ENCODE measurements around the gene ZSCAN18.
A peak's percentile ranks its signal among the peaks of the same experiment; 100 is the strongest.
"Not testable (repeated sequence)": the region's sequence is repeated elsewhere in the genome, so short reads cannot be mapped to it uniquely, and the experiment has no call there.

ZSCAN18 gene, protein sequence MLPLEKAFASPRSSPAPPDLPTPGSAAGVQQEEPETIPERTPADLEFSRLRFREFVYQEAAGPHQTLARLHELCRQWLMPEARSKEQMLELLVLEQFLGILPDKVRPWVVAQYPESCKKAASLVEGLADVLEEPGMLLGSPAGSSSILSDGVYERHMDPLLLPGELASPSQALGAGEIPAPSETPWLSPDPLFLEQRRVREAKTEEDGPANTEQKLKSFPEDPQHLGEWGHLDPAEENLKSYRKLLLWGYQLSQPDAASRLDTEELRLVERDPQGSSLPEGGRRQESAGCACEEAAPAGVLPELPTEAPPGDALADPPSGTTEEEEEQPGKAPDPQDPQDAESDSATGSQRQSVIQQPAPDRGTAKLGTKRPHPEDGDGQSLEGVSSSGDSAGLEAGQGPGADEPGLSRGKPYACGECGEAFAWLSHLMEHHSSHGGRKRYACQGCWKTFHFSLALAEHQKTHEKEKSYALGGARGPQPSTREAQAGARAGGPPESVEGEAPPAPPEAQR

DNA sequence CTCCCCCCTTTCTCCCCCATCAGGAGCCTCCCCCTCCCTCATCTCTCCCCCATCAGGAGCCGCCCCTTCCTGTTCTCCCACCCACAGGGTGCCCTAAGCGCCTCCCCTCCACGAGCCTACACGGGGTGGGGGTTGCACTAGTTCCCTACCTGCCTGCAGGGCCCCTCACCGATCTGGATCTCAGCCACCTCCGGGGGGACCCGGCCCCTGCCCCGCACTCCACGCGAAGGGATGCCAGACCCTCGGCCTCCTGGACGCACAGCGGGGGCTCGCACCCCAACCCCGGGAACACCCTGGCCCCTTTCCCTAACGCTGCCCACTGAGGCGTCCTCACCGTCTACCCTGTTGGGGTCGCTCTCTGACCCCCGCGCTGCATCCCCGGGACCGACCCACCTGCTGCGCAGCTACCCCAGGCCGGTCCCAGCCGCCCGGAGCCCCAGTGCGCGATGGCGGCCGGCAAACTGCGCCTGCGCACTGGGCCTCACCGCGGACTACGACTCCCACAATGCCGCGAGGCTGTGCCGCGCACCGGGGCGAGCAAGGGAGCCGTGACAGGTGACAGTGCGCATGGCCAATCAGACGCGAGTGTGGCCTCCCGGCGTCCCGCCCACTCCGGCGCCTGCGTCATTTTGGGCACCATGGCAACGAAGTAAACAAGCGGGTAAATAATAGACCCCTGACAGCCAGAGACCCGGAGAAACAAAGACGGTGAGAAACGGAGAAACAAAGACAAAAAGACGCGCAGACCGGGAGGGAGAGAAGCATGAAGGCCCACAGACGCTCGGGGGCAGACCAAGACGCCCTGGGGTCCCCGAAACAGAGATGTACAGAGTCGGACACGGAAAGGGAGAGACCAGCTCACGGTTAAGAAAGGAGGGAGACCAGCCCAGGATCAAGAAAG lies at the start of gene ZSCAN18:
Gene ZSCAN18, minus strand, starts transcription at position 451 of the 901 bp plus-strand sequence. CDS start 7,964 bp downstream, outside the sequence.
- DNase-seq = peak; percentile 99

DNA sequence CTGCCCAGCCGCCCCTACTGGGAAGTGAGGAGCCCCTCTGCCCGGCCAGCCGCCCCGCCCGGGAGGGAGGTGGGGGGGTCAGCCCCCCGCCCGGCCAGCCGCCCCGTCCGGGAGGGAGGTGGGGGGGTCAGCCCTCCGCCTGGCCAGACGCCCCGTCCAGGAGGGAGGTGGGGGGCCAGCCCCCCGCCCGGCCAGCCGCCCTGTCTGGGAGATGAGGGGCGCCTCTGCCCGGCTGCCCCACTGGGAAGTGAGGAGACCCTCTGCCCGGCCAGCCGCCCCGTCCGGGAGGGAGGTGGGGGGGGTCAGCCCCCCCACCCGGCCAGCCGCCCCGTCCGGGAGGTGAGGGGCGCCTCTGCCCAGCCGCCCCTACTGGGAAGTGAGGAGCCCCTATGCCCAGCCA lies 49.4 kb upstream of the ZSCAN18 start:
- DNase-seq = not testable (repeated sequence)

DNA sequence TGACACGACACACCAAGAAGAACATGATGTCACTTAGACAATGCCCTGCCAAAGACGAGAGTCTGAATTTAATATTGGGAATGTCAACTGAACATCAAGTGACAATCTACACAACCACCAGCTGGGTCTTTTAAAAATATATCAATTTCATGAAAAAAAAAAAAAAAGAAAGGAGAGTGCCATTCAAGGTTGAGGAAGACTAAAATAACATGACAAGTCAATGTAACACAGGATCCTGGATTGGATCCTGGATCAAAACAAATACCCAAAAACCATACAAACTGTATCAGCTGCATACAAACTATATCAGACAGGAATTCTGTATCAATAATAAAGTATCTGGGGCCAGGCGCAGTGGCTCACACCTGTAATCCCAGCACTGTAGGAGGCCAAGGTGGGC lies 47.8 kb upstream of the ZSCAN18 start:
- DNase-seq = no peak

DNA sequence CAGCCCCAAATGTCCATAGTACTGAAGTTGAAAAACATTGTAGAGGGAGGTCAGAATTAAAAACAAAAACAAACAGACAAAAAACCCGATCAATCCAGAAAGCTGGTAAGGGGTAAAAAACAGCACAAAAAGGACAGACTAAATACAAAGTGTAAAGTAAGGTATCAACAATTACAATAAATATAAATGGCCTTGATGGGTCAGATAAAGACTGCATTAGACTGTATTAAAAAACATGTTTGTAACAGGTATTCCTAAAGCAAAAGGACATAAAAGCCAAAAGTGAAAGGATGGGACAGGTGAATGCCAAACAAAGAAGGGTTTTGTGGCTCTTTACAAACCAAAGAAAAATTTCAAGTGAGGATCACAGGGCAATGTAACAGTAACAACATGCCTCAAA lies 36.2 kb upstream of the ZSCAN18 start:
- DNase-seq = no peak

DNA sequence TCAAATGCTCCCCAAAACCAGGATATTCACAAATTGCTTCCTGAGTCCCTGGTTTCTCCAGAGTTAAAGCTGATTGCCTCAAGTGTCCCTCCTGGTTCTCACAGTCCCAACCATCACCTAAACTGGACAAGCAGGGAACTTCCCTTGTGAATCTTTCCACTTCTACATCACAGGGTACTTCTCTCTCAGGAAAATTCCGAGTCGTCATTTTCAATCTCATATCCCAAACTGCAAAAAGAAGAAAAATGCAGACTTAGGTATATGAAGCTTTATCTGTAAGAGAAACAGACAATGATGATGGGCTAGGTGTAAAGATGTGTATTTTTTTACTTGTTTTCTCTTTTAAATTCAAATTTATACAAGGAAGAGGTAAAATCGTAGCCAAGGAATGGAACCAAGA lies 31.3 kb upstream of the ZSCAN18 start:
- DNase-seq = no peak

DNA sequence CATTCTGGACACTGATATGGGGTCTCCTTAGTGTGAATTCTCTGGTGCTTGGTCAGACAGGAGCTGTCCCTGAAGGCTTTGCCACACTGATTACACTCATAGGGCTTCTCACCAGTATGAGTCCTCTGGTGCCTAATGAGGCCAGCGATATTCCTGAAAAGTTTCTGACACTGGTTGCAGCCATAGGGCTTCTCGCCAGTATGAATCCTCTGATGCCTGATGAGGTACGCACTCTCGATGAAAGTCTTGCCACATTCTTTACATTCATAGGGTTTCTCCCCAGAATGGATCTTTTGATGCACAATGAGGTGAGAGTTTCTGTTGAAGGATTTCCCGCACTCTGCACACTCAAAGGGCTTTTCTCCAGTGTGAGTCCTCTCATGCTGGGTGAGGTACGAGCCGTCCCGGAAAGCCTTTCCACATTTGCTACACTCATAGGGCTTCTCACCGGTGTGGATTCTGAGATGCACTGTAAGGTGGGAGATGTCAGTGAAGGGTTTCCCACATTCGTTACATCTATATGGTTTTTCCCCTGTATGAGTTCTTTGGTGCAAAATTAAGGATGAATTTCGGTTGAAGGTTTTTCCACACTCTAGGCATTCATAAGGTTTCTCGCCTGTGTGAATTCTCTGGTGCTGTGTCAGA lies 30.1 kb upstream of the ZSCAN18 start:
- no peak for DNase-seq

DNA sequence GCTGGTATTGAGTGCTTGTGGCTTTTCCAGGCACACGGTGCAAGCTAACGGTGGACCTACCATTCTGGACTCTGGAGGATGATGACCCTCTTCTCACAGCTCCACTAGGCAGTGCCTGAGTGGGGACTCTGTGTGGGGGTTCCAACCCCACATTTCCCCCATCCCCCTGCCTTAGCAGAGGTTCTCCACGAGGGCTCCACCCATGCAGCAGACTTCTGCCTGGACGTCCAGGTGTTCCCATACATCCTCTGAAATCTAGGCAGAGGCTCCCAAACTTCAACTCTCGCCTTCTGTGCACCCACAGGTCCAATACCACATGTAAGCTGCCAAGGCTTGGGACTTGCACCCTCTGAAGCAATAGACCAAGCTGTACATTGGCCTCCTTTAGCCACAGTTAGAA lies 25.3 kb upstream of the ZSCAN18 start:
- no peak for DNase-seq

DNA sequence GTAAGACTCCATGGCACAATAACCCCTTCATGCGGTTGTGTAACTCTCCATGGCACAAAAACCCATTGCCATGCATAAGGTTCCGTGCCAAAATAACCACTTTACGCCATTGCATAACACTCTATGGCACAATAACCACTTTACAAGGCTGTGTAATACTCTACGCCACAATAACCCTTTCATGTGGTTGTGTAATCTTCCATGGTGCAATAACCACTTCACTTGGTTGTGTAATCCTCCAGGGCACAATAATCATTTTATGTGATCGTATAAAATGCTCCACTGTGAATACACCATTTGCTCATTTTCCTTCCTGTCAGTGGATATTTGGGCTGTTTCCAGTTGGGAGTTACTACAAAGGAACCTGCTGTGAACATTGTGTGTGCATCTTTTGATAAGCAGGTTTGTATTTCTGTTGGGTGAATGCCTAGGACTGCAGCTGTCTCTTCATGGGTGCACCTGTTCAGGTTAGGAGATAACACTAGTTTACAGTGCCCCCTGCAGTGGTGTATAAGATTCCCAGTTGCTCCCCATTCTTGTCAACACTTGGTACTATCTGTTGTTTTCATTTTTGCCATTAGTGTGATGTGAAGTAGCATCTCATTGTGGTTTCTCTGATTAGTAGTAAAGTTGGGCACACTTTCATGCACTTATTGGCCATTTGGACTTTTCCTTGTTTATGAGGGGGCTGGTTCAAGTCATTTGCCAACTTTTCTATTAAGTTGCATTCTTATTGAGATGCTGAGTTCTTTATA lies 21.1 kb upstream of the ZSCAN18 start:
- no peak for DNase-seq

DNA sequence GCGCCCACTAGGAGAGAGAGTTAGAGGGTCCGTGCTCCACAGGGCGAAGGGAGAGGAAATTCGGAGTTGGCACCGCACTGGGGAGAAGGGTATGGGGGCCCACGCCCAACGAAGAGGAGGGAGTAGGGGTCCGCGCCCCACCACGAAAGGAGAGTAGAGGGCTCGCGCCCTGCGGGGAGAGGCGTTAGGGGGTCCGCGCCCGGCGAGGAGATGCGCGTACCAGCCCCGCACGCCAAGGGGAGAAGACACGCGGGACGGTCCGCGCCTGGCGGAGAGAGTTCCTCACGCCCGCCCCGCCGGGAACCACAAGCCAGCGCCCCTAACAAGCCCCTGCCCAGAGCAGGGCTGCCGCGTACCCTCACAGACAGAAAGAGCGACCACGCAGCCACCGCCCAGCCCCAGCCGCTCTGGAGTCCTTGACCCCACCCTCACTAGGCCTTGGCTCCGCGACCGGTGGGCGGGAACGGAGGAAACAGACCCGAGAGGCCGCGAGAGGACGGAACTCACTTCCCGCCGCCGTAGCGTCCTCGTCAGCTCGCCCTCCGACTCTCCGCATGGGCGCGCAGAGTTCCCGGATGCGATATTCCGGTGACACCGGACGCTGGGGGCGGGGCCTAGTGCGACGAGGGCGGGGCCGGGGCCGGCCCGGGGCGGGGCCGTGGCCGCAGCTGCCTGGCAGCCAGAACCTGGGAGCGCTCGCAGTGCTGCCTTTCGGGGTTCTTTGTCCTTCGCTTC lies 20.0 kb upstream of the ZSCAN18 start:
- peak; percentile 50 for DNase-seq

DNA sequence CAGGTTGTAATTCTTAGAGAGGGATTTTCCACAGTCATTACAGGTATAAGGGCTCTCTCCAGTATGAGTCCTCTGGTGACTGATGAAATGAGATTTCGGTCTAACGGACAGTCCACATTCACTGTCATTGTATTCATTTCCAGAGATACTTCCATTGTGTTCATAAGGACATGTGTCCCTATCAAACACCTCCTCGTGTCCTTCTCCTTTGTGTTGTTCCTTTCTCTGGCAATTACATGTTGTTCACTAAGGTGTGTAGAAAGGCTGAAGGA lies 10.5 kb upstream of the ZSCAN18 start:
- DNase-seq = no peak

DNA sequence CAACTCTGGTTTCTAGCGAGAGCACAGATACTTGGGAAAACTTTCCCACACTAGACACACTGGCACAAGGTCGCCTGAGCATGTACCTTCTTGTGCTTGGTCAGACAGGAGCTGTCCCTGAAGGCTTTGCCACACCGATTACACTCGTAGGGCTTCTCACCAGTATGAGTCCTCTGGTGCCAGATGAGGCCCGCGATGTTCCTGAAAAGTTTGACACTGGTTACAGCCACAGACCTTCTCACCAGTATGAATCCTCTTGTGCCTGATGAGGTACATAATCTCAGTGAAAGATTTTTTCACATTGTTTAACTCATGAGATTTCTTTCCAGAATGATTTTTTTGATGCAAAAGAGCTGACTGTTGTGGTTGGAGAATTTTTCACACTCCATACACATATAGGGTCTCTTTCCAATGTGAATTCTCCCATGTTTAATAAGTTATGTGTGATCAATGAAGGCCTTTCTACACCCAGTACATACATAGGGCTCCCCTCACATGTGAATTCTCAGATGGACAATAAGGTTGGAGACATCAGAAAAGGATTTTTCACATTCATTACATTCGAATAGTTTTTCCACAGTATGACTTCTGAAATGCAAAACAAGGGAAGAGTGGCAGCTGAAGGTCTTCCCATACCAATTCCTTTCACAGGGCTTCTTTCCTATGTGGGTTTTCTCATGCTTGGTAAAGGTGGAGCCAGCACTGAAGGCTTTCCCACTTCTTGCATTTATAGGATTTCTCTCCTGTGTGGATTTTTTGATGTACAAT lies 9.9 kb upstream of the ZSCAN18 start:
- DNase-seq = no peak

DNA sequence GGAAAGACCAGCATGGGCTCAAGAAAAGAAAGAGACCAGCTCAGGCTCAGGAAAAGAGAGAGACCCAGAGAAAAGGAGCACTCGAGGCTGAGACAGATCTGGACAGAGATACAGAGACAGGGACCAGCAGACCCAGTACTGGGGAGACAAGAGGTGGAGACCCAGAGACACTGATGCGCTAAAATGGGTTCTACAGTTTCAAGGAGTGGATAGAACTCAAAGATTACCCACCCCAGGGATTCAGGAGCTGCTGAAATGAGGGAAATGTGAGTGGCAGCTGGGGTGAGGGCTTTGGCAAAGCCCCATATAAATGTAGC lies 609 bp upstream of the ZSCAN18 start:
- no peak for DNase-seq

DNA sequence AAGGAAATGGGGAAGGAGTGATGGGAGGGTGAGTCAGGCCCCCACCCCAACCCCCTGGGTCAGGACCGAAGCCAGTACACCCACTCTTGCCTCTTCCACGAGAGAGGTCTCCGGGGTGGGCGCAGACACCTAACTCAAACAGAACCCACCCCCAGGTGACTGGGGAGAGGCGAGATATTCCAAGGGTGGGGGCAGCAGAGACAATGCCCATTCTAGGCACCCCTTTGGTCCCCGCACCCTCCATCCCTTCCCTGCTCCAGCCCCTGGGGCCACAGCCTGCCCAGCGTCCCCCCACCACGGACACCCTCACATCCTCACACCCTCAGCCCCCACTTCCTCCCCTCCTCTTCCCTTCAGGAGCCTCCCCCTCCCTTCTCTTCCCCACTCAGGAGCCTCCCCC lies 682 bp downstream of the ZSCAN18 start:
- DNase-seq = no peak

DNA sequence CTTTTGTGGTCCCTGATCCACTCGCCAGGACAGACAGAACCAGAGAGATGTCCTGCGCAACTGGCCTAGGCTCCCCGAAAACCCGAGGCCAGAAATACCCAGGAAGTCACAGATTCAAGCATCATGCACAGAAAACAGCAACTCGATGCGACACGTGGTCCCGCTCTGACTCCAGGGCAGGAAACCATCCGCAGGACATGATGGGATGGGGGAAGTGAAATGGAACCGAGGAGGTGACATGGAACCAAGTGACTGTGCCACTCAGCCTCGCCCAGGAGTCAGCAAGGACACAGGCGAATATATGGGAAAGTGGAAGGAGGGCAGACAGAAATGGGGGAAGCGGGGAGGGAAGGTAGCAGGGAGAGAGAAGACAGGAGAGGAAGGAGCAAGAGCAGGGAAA lies 1.1 kb downstream of the ZSCAN18 start:
- no peak for DNase-seq

DNA sequence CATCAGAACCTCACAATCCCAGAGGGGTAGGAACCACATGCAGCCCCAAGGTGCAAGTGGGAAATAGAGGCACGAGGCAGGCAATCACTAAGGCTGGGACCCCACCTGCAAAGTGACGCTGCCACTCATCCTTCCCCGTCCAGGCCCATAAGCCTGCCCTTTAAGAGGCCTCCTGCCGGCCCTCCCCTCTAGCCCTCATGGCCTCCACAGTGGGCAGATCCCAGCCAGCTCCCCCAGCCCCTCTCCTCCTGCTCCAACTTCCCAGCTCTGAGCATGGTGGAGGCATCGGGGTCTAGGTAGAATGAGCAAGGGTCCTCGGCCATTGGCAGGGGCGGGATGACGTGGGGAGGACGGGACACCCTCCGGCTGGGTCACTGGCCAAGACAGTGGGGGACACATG lies 2.7 kb downstream of the ZSCAN18 start:
- no peak for DNase-seq

DNA sequence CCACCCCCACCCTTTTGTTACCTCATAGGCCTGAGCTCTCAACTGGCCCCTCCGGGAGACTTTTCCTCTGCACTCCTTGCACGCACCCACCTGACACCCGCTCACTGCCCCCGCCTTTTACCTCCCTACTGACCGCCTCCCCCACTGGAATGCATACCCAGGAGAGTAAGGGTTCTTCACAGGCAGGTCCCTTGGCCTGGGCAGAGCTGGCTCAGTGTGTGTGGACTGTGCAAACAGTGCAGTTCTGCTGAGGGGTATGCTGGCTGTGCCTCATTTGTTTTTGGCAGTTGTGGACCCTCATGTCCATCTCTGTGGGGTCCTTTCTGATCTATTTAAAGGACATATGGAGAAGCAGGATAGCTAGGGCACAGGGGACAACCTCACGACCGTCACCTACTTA lies 5.0 kb downstream of the ZSCAN18 start:
- DNase-seq = no peak

DNA sequence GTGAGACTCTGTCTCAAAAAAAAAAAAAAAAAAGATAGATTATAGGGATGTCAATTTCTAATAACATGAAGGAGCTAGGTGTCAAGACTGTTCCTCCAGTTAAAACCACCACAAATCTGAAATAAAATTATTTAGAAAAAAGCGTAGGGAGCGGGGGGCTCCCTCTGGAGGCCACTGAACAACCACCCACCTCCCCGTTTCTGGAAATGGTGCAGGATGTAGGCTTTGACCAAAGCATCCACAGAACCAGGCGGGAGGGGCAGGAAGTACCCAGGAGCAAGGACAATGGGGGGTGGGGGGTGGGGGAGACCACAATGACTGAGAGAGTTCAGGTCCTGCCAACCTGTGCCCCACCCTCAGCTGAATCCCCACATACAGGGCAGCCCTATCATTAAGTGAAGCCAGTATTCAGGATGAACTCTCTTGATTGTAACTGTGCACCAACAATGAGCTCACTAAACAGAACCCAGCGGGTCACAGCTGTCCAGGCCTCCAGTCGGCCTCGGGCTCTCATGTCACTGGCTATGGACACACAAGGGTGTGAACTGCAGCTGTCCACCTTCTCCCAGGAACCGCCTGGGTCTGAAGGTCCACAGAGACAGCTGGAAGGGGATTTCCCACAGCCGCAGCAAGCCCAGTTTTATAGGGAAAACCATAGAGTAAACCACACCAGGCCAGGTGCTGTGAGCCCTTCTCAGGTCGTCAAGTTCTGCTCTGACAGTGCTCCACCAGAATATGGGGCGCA lies 6.6 kb downstream of the ZSCAN18 start:
- no peak for DNase-seq

DNA sequence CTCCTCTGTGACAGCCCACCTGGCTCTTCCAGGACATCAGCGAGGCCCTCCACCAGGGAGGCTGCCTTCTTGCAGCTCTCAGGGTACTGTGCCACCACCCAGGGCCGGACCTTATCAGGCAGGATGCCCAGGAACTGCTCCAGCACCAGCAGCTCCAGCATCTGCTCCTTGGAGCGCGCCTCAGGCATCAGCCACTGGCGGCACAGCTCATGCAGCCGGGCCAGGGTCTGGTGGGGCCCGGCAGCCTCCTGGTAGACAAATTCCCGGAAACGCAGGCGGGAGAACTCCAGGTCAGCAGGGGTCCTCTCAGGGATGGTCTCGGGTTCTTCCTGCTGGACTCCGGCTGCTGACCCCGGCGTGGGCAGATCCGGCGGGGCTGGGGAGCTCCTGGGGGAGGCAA lies 8.2 kb downstream of the ZSCAN18 start:
- no peak for DNase-seq

DNA sequence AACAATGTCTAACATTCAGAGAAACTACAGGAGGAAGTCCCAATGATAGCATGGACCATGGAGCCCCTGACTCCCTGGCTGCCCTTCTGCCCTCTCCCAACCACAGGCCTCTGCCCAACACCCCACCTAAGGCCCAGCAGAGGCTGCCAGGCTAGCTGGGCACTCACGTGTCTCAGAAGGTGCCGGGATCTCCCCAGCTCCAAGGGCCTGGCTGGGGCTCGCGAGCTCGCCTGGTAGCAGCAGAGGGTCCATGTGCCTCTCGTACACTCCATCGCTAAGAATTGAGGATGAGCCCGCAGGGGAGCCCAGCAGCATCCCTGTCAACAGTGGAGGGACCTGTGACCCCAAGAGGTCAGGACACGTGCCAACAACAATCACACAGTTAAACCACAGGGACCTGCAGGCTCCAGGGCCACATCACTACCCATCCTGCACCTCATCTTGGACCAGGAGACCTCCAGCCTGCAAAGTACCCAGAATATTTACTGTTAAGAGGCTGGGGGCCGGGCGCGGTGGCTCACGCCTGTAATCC lies 9.4 kb downstream of the ZSCAN18 start:
- DNase-seq = no peak
